RWPE2 (cell line): Measurements from ENCODE around the gene SSBP3.

ENCODE experiments used
- ATAC-seq: fragments of 200-7000 bp; cut with Tn5 transposase; 3 replicates; pipeline ENCODE4 v1.9.1; 2021; ENCODE audit warnings: low read depth
- DNase-seq: peaks from one replicate; pipeline ENCODE4 v3.0.0-alpha.2; 2020; ENCODE audit warnings: low spot score
- H3K27ac ChIP-seq: fragments of 450-650 bp; 2 replicates; pipeline ENCODE4 v1.5.1; 2017; ENCODE audit warnings: mild to moderate bottlenecking; ENCODE audit not compliant: poor library complexity, severe bottlenecking
- H3K27me3 ChIP-seq: fragments of 250-450 bp; sonication (Bioruptor Pico); 2 replicates; pipeline ENCODE4 v1.5.1; 2021; ENCODE audit warnings: mild to moderate bottlenecking, moderate library complexity; ENCODE audit not compliant: insufficient read depth, poor library complexity, severe bottlenecking
- H3K36me3 ChIP-seq: fragments of 250-450 bp; sonication (Bioruptor Pico); 2 replicates; pipeline ENCODE4 v1.5.1; 2020; ENCODE audit warnings: low read depth, mild to moderate bottlenecking, moderate library complexity
- H3K4me1 ChIP-seq: fragments of 250-450 bp; sonication (Bioruptor Pico); 2 replicates; pipeline ENCODE4 v1.5.1; 2021; ENCODE audit warnings: mild to moderate bottlenecking, moderate library complexity; ENCODE audit not compliant: insufficient read depth, poor library complexity, severe bottlenecking
- H3K4me3 ChIP-seq: fragments of 250-450 bp; sonication (Bioruptor Pico); 2 replicates; pipeline ENCODE4 v1.5.1; 2021; ENCODE audit warnings: mild to moderate bottlenecking, moderate library complexity; ENCODE audit not compliant: severe bottlenecking
- H3K9me3 ChIP-seq: fragments of 250-450 bp; sonication (Bioruptor Pico); 2 replicates; pipeline ENCODE4 v1.5.1; 2021; ENCODE audit warnings: mild to moderate bottlenecking, moderate library complexity; ENCODE audit not compliant: severe bottlenecking
- TF ChIP-seq, protein P1 (sequence below): fragments of 450-650 bp; IDR thresholded peaks from one replicate; pipeline ENCODE4 v1.5.1; 2017; ENCODE audit warnings: mild to moderate bottlenecking, moderate library complexity; ENCODE audit not compliant: poor library complexity, severe bottlenecking

Gene SSBP3

DNA sequence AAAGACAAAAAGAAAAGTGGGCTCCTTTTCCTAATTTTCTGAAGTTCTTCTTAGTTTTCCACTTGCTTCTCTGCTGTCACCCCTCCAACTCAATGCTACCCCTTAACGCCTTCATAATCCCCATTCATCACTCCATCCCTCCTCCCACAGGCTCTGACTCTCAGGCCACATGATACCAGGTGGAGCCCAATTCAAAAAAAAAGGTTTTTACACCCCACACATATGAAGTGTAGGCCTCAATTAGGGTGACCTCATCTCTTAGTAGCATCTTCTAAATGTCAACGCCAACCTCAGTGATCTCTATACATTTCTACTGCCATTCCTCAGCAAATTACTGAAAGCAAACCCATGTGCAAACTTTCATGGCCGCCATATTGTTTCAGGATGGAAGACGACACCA lies 6.4 kb downstream of the SSBP3 start:
- ATAC-seq (no peak), DNase-seq (no peak)
- Histone ChIP-seq H3K4me3 (no peak overlapping the region), H3K27me3 (no peaks in the 10 kb centered on the region), H3K4me1 (peaks cover 10% of the 10 kb centered on the region), H3K9me3 (no peaks in the 10 kb centered on the region), H3K36me3 (peaks cover 21% of the 10 kb centered on the region), H3K27ac (no peak overlapping the region)
- TF ChIP-seq, protein P1, sequence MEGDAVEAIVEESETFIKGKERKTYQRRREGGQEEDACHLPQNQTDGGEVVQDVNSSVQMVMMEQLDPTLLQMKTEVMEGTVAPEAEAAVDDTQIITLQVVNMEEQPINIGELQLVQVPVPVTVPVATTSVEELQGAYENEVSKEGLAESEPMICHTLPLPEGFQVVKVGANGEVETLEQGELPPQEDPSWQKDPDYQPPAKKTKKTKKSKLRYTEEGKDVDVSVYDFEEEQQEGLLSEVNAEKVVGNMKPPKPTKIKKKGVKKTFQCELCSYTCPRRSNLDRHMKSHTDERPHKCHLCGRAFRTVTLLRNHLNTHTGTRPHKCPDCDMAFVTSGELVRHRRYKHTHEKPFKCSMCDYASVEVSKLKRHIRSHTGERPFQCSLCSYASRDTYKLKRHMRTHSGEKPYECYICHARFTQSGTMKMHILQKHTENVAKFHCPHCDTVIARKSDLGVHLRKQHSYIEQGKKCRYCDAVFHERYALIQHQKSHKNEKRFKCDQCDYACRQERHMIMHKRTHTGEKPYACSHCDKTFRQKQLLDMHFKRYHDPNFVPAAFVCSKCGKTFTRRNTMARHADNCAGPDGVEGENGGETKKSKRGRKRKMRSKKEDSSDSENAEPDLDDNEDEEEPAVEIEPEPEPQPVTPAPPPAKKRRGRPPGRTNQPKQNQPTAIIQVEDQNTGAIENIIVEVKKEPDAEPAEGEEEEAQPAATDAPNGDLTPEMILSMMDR = no peak

DNA sequence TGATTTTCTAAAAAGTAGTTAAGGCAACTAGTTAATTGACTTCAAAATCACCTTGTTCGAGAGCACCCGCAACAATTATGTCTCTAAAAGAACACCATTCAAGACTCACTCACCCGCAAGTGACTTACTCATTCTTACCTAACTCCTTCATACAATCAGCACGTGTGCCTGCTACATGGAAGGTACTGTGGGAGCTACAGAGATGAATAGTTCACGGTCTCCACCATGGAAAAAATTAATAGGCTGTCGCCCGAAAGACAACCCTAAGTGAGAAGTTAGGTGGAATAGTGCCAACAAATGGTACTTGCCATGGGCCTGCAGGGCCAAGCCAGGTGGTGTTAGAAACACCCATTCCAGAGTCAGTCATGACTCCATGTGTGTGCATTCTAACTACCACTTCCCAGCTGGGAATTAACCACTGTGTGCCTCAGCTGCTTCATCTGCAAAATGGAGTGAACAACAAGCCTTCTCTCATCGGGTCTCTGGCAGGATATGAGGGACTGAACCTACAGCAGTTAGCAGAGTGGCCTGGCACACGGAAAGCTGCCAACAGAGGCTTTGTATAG lies 7.1 kb downstream of the SSBP3 start:
- ATAC-seq = no peak
- Histone ChIP-seq H3K36me3 (peaks cover 21% of the 10 kb centered on the region), H3K27ac (no peak overlapping the region), H3K9me3 (no peaks in the 10 kb centered on the region), H3K4me1 (peaks cover 3% of the 10 kb centered on the region), H3K27me3 (no peaks in the 10 kb centered on the region), H3K4me3 (no peak overlapping the region)
- TF ChIP-seq, protein P1 = no peak
- no peak for DNase-seq

DNA sequence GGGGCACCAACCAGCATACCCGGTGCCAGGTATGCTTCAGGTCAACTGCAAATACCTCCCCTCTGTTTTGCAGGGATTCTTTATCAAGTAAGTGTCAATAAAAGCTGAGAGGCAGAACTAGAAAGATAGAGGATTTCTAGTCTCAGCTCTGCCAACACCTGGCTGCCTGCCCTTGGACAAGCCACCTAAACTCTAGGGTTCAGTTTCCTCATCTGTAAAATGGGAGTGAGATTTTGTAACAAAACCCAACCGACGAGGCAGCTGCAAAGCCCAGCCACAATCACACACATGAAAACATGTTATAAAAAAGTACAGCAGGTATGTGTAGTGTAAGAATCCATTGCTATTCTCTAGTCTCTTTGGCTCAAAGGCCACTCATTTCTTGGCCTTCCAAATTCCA lies 8.2 kb downstream of the SSBP3 start:
- ATAC-seq = no peak

DNA sequence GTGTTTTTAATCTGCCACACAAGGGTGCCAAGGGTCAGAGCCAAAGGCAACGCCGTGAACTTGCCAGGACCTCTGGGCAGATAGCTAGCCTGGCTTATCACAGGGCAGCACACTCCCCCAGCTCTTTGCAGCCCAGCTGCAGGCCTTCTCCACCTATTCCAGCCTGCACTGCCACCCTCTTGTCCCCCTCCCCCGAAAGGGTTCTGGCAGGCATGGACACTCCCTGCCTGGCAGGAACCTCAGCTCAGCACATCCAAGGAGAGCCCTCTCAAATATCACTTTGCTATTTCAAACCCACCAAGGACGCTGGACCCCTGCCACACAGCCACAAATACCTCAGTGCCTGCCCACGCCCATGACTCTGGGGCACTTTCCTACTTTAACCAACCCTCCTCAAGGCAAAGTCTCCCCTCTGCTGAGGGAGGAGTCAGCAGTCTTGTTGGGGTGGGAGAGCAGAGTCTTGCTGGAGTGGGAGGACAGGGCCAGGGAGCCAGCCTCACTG lies 9.1 kb downstream of the SSBP3 start:
- TF ChIP-seq, protein P1 = no peak
- DNase-seq (no peak), ATAC-seq (no peak)
- Histone ChIP-seq H3K36me3 (peaks cover 21% of the 10 kb centered on the region), H3K4me3 (no peak overlapping the region), H3K27ac (no peak overlapping the region), H3K27me3 (no peaks in the 10 kb centered on the region), H3K4me1 (no peaks in the 10 kb centered on the region), H3K9me3 (no peaks in the 10 kb centered on the region)

More for the DNA sequence above, 8.2 kb downstream of the SSBP3 start:
- no peaks in the 10 kb centered on the region for H3K4me1 ChIP-seq
- H3K27ac ChIP-seq = no peak overlapping the region
- H3K36me3 ChIP-seq = peaks cover 21% of the 10 kb centered on the region
- TF ChIP-seq, protein P1 = no peak
- no peak overlapping the region for H3K4me3 ChIP-seq
- H3K9me3 ChIP-seq = no peaks in the 10 kb centered on the region
- H3K27me3 ChIP-seq = no peaks in the 10 kb centered on the region
- DNase-seq = no peak

DNA sequence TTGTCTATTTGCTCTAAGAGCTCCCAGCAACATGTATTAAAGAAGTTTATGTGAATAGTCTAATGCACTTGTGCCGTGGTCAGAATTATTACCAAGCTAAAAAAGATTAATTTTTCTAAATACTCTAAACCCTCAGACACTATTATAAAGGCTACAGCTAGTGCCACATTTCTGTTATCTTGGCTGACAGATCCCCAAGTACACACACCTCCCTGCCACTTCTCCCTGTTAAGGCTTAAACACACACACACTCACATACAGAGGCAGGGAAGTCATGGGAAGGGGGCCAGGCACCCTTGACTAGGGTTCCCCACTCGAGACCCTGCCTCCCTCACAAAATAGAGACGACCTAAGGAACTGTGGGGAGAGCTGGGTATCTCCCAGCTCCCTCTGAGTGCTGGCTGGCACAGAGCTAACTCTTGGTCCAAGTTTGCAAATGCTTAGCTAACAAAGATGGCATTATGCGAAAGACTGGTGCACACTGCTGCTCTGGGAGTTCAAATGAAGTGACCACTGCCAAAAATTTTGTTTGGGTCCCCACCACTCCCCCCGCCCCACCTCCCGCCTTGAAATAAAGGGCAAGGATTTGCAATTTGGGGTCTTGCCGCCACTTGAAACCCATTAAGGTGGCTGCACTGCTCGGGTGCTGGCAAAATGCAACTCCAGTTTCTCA lies 9.8 kb downstream of the SSBP3 start:
- no peaks in the 10 kb centered on the region for H3K4me1 ChIP-seq
- no peaks in the 10 kb centered on the region for H3K9me3 ChIP-seq
- DNase-seq (no peak), ATAC-seq (no peak)
- no peak overlapping the region for H3K4me3 ChIP-seq
- H3K27ac ChIP-seq = no peak overlapping the region
- peaks cover 14% of the 10 kb centered on the region for H3K36me3 ChIP-seq
- TF ChIP-seq, protein P1 = no peak
- H3K27me3 ChIP-seq = no peaks in the 10 kb centered on the region
